ENCODE results near the gene WNK1.
"Not testable (repeated sequence)": the region's sequence is repeated elsewhere in the genome, so short reads cannot be mapped to it uniquely, and the experiment has no call there.

WNK1 gene

DNA sequence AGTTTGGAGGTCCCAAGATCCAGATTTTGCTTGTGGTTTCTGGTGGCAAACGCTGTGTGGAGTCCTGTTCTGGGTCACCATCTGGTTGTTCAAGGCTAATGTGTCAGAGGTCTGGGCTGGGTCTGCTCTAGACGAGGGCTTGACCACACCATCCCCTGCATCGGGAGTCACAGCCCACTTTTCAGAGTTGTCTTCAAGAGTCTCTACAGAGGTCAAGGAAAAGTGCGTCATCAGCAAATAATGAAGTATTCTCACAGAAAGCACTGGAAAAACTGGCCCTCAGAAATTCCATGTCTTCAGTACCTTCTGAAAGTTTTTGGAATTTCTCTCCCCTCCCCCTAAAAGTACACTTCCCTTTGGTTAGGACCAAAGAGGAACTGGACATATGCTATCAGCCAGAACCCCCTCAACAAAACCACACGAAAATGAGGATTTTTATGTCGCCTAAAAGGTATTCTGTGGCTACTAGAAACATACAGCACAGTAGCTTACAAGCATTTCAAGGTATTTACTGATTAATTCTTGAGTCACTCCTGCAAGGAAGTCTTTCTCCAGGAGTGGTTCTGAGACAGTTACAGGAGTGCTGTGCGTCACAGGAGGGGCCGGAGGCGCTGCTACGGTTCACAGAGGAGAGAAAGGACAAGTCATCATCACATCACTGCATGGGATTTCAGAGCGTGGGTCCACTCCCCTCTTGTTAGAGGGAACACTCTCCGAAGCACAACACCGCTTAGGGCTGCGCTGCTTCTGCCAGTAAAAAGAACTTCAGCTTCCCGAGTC, 161.7 kb downstream of the WNK1 start:
- DNase-seq, result no peak

- DNase-seq, result no peak
Observed at GRCh38 chr12:915090-915489, 162.7 kb downstream of the WNK1 start.

- peak; percentile 16 for DNase-seq
Observed at GRCh38 chr12:916240-916639, 163.9 kb downstream of the WNK1 start.

GRCh38 chr12:916712-917445, 164.5 kb downstream of the WNK1 start:
- no peak for DNase-seq

DNA sequence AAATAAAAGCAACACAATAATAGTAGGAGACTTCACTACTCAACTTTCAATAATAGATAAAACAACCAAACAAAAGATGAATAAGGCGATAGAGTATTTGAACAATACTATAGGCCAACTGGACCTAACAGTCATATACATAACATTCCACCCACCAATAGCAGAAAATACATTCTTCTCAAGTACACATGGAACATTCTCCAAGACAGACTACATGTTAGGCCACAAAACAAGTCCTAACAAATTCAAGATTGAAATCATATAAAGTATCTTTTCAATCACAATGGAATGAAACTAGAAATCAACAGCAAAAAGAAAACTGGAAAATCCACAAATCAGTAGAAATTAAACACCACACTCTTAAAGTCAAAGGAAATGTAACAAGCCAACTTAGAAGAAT, 168.3 kb downstream of the WNK1 start:
- DNase-seq, result no peak

DNA sequence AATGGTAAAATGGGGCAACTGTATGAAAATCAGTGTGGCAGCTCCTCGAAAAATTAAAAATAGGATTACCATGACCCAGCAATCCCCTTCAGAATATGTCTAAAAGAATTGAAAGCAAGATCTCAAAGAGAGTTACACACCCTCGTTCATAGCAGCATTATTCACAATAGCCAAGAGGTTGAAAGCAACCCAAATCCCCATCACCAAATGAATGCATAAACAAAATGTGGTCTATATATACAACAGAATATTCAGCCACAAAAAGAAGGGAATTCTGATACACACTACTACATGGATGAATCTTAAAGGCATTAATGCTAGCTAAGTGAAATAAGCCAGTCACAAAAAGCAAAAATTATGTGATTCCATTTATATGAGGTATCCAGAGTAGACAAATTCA, 169.9 kb downstream of the WNK1 start:
- DNase-seq, result no peak

GRCh38 chr12:926641-927040, 174.3 kb downstream of the WNK1 start:
- DNase-seq, result no peak

- DNase-seq, result no peak
Observed at GRCh38 chr12:931060-931459, 178.7 kb downstream of the WNK1 start.

- DNase-seq, result no peak
Observed at GRCh38 chr12:931591-931990, 179.2 kb downstream of the WNK1 start.

DNA sequence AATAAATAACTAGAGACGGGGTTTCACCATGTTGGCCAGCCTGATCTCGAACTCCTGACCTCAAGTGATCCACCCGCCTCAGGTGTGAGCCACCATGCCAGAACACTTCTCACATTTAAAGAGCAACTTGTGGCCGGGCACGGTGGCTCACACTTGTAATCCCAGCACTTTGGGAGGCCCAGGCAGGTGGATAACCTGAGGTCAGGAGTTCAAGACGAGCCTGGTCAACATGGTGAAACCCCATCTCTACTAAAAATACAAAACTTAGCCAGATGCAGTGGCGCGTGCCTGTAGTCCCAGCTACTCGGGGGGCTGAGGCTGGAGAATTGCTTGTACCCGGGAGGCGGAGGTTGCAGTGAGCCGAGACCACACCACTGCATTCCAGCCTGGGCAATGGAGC, 183.5 kb downstream of the WNK1 start:
- DNase-seq, result not testable (repeated sequence)

DNA sequence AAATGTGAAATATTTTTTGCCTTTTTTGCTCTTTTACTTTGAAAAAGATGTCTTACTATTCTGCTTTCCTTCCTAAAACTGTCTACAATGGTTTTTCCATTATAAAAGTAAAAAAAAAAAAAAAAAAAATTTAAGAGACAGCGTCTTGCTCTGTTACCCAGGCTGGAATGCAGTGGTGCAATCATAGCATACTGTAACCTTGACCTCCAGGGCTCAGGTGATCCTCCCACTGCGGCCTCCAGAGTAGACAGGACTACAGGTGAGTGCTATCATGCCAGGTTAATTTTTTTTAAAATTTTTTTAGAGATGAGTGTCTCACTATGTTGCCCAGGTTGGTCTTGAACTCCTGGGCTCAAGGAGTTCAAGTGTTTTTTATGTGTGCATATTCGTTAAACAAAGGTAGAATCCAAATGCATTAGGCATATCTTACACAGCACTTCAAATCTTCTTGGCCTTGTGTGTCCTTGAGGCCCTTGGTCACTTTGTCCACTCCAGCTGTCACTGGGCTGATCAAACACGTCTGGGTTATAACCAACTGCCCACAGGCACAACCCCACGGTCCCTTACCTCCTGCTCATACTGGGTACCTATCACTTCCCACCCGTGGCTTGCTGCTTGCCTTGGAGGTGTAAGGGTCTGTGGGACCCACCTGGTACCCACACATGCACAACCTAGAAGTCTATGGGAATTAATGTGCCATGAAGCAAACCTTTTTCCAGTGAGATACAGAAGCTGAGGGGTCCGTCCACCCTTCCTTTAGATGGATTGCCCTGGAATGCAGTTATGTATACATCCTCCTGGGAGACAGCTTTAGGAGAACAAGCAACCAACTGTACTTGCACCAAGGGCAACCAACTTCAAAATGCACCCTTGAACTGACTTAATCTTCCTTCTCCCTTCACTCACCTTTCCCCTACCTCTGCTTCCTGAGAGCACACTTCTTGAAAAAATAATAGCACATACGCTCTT, 184.3 kb downstream of the WNK1 start:
- DNase-seq, result no peak

- DNase-seq, result no peak
Observed at GRCh38 chr12:938810-939209, 186.4 kb downstream of the WNK1 start.

DNA sequence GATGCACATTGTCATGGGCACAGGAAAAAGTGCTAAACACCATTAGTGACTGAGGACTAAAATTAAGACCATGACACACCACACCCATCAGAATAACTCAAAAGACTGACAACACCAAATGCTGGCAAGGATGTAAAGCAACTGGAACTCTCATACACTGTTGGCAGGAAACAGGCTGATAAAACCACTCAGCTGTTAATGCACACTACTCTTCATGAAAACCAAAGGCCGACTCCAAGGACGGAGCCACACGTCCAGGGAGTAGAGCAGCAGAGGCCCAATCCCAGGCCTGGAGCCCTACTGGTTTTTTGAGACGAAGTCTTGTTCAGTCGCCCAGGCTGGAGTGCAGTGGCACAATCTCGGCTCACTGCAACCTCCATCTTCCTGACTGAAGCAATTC, 190.7 kb downstream of the WNK1 start:
- DNase-seq, result no peak

DNA sequence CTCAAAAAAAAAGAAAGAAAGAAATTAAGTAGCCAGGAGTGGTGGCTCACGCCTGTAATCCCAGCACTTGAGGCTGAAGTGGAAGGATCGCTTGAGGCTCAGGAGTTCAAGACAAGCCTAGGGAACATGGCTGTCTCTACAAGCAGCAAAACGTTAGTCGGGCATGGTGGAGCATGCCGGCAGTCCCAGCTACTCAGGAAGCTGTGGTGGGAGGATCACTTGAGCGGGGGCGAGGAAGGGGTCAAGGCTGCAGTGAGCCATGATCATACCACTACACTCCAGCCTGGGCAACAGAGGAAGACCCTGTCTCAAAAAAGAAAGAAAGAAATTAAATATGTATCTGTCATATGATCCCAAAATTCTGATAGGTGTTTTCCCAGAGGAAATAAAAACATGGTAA, 191.8 kb downstream of the WNK1 start:
- DNase-seq, result no peak

DNA sequence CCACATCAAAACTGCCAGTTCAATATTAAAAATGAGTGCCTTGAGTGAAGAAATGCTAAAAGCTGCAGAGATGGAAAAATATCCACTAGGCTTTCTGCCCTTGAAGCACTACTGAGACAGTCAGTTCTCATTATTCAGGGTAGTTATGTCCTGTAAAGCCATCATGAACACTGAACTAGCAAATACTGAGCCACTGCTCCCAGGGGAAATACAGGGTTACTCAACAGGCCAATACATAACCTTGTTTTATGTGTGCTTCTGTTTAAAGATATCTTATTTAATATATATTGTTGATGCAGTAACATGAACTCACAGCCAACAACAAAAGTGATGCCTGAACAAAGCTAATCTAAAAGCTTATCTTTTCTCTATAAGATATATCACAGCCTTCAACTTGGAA, 193.8 kb downstream of the WNK1 start:
- DNase-seq, result no peak

DNA sequence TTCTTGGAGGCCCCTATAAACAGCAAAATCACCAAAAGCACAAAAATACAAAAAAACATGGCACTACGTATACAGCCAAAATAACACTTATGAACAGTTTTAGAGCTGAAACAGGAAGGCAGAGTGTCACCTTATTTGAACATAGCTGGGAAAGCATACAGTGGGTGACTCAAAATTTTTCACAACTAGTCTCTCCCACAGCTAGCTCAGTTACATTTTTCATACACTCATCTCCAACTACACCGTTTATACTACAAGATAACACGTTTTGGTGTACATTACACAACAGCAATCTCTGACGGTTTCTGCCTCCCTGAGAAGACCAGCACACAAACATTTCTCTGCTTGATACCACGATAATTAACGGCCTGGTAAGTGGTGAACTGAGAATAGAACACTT, 194.3 kb downstream of the WNK1 start:
- DNase-seq, result no peak

DNA sequence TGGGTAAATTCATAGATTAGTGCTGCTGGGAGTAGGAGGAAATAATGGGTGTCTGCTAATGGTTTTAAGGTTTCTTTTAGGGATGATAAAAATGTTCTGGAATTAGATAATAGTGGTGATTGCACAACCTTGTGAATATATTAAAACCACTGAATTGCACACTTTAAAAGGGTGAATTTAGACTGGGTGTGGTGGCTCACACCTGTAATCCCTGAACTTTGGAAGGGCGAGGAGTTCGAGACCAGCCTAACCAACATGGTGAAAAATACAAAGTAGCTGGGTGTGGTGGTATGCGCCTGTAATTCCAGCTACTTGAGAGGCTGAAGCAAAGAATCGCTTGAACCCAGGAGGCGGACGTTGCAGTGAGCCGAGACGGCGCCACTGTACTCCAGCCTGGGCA, 195.9 kb downstream of the WNK1 start:
- DNase-seq, result no peak

- peak; percentile 99 for DNase-seq
Observed at GRCh38 chr12:949453-950191, 197.2 kb downstream of the WNK1 start, which contains the start of gene RAD52. RAD52 (minus strand) TSS chr12:949694; CDS start chr12:933058, 16,636 bp downstream.

GRCh38 chr12:951176-951575, 198.8 kb downstream of the WNK1 start:
- no peak for DNase-seq

GRCh38 chr12:953776-954175, 201.4 kb downstream of the WNK1 start:
- peak; percentile 29 for DNase-seq

GRCh38 chr12:954741-955140, 202.4 kb downstream of the WNK1 start:
- no peak for DNase-seq

- no peak for DNase-seq
Observed at GRCh38 chr12:955939-956338, 203.6 kb downstream of the WNK1 start.
